ENCODE results near the gene ZNF407.

DNA sequence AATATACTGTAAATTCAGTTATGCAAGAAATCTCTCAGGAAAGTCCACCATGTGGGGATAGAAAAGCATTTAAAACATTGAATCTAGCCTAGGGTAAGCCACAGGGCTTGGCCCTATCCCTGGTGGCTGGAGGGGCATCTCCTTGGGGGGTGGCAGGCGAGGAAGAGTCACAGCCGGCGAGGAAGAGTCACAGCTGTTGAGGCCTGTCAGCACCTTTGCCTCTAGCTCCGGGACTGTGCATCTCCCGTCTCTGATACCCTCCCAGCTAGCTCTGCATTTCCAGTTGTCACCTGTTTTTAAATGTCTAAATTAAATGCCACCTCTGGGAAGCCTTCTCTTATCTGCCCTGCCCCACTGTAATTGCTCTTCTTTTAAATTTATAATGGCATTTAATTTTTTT is 276.7 kb downstream of the ZNF407 start:
- TF ChIP-seq, protein P1, sequence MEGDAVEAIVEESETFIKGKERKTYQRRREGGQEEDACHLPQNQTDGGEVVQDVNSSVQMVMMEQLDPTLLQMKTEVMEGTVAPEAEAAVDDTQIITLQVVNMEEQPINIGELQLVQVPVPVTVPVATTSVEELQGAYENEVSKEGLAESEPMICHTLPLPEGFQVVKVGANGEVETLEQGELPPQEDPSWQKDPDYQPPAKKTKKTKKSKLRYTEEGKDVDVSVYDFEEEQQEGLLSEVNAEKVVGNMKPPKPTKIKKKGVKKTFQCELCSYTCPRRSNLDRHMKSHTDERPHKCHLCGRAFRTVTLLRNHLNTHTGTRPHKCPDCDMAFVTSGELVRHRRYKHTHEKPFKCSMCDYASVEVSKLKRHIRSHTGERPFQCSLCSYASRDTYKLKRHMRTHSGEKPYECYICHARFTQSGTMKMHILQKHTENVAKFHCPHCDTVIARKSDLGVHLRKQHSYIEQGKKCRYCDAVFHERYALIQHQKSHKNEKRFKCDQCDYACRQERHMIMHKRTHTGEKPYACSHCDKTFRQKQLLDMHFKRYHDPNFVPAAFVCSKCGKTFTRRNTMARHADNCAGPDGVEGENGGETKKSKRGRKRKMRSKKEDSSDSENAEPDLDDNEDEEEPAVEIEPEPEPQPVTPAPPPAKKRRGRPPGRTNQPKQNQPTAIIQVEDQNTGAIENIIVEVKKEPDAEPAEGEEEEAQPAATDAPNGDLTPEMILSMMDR (IDR thresholded peaks at IDR 0.05): no peak
- TF ChIP-seq POLR2A (IDR thresholded peaks at IDR 0.05): no peak

All from gastroesophageal sphincter (tissue), 3 donors.